H9 (cell line): ENCODE data around the gene MSL1. TPM values are rescaled to one million over a fixed set of nuclear protein-coding genes. Genes with fewer than 3 reads are reported as not detected.

Source experiments
- DNase-seq: peaks from one replicate; pipeline ENCODE4 v3.0.0-alpha.2; 2017
- H2AFZ ChIP-seq: one replicate; pipeline ENCODE4 v1.6.1; 2013; ENCODE audit warnings: mild to moderate bottlenecking, low read length, control low read depth, moderate library complexity
- H2AK5ac ChIP-seq: 2 replicates; pipeline ENCODE4 v1.6.1; 2013; ENCODE audit warnings: low read length, control low read depth, mixed read lengths; ENCODE audit not compliant: insufficient read length
- H2BK120ac ChIP-seq: one replicate; pipeline ENCODE4 v1.6.1; 2013; ENCODE audit warnings: low read depth, mild to moderate bottlenecking, low read length, control low read depth, inconsistent platforms; ENCODE audit not compliant: poor library complexity, severe bottlenecking
- H2BK12ac ChIP-seq: 2 replicates; pipeline ENCODE4 v1.6.1; 2013; ENCODE audit warnings: low read length, control low read depth, mixed read lengths, low read depth; ENCODE audit not compliant: insufficient read length
- H2BK15ac ChIP-seq: 2 replicates; pipeline ENCODE4 v1.6.1; 2013; ENCODE audit warnings: low read depth, low read length, control low read depth
- H2BK20ac ChIP-seq: one replicate; pipeline ENCODE4 v1.6.1; 2013; ENCODE audit warnings: low read depth, mild to moderate bottlenecking, low read length, control low read depth, inconsistent platforms; ENCODE audit not compliant: poor library complexity, severe bottlenecking
- H2BK5ac ChIP-seq: 2 replicates; pipeline ENCODE4 v1.6.1; 2013; ENCODE audit warnings: low read length, control low read depth, mixed read lengths; ENCODE audit not compliant: insufficient read length
- H3K14ac ChIP-seq: 2 replicates; pipeline ENCODE4 v1.6.1; 2013; ENCODE audit warnings: low read length, control low read depth; ENCODE audit not compliant: insufficient read depth
- H3K18ac ChIP-seq: 2 replicates; pipeline ENCODE4 v1.6.1; 2013; ENCODE audit warnings: low read depth, mild to moderate bottlenecking, mixed read lengths, low read length, control low read depth; ENCODE audit not compliant: insufficient read length
- H3K23ac ChIP-seq: 2 replicates; pipeline ENCODE4 v1.6.1; 2013; ENCODE audit warnings: low read length, control low read depth, mixed read lengths, low read depth; ENCODE audit not compliant: insufficient read length
- H3K23me2 ChIP-seq: 2 replicates; pipeline ENCODE4 v1.6.1; 2013; ENCODE audit warnings: low read depth, mild to moderate bottlenecking, mixed read lengths, low read length, control low read depth; ENCODE audit not compliant: insufficient read length, poor library complexity, severe bottlenecking
- H3K27ac ChIP-seq: 2 replicates; pipeline ENCODE4 v1.5.1; 2013; ENCODE audit warnings: low read length, control low read depth, mixed read lengths, low read depth; ENCODE audit not compliant: insufficient read length
- H3K27me3 ChIP-seq: 2 replicates; pipeline ENCODE4 v1.6.1; 2013; ENCODE audit warnings: low read length, control low read depth, inconsistent platforms; ENCODE audit not compliant: insufficient read depth
- H3K4ac ChIP-seq: 2 replicates; pipeline ENCODE4 v1.6.1; 2013; ENCODE audit warnings: low read depth, mild to moderate bottlenecking, control low read depth, inconsistent platforms, low read length, moderate library complexity
- H3K4me1 ChIP-seq: 2 replicates; pipeline ENCODE4 v1.6.1; 2013; ENCODE audit warnings: low read length, control low read depth, inconsistent platforms; ENCODE audit not compliant: insufficient read depth
- H3K4me2 ChIP-seq: 2 replicates; pipeline ENCODE4 v1.6.1; 2013; ENCODE audit warnings: low read length, control low read depth, mixed read lengths; ENCODE audit not compliant: insufficient read length, insufficient read depth
- H3K56ac ChIP-seq: 2 replicates; pipeline ENCODE4 v1.6.1; 2013; ENCODE audit warnings: low read depth, mild to moderate bottlenecking, mixed read lengths, low read length, control low read depth; ENCODE audit not compliant: insufficient read length
- H3K79me1 ChIP-seq: 2 replicates; pipeline ENCODE4 v1.6.1; 2013; ENCODE audit warnings: low read depth, mild to moderate bottlenecking, moderate library complexity, low read length, control low read depth, inconsistent platforms; ENCODE audit not compliant: insufficient read depth, poor library complexity, severe bottlenecking
- H3K79me2 ChIP-seq: 2 replicates; pipeline ENCODE4 v1.6.1; 2013; ENCODE audit warnings: low read length, control low read depth, inconsistent platforms; ENCODE audit not compliant: insufficient read depth
- H3K9ac ChIP-seq: 2 replicates; pipeline ENCODE4 v1.6.1; 2013; ENCODE audit warnings: low read length, control low read depth, mixed read lengths; ENCODE audit not compliant: insufficient read length; ENCODE audit errors: extremely low read depth
- H3K9me3 ChIP-seq: one replicate; pipeline ENCODE4 v1.6.1; 2013; ENCODE audit warnings: low read depth, low read length, inconsistent platforms; ENCODE audit not compliant: control insufficient read depth
- H3T11ph ChIP-seq: one replicate; pipeline ENCODE4 v1.6.1; 2013; ENCODE audit warnings: mild to moderate bottlenecking, low read length, control low read depth, inconsistent platforms
- H4K20me1 ChIP-seq: one replicate; pipeline ENCODE4 v1.6.1; 2013; ENCODE audit not compliant: control insufficient read depth, insufficient read length, insufficient read depth
- H4K5ac ChIP-seq: 2 replicates; pipeline ENCODE4 v1.6.1; 2013; ENCODE audit warnings: low read depth, mild to moderate bottlenecking, mixed read lengths, low read length, control low read depth; ENCODE audit not compliant: insufficient read length
- H4K8ac ChIP-seq: replicated peaks from 2 replicates; pipeline ENCODE4 v1.6.1; 2013; ENCODE audit warnings: low read length, control low read depth, mixed read lengths, low read depth; ENCODE audit not compliant: insufficient read length
- H4K91ac ChIP-seq: 2 replicates; pipeline ENCODE4 v1.6.1; 2013; ENCODE audit warnings: low read depth, mild to moderate bottlenecking, moderate library complexity, mixed read lengths, low read length, control low read depth; ENCODE audit not compliant: insufficient read length
- H3K27ac Mint-ChIP-seq, 3 experiments: 2 replicates in 2 of 3; 3 replicates in 1 of 3; pipeline ENCODE4 v1.8.0; 2020 to 2021; ENCODE audit warnings: mixed read lengths in 3 of 3, mild to moderate bottlenecking in 1 of 3, moderate library complexity in 1 of 3
- H3K27me3 Mint-ChIP-seq: 2 replicates; pipeline ENCODE4 v1.8.0; 2021; ENCODE audit warnings: low read depth, mild to moderate bottlenecking, moderate library complexity, mixed read lengths
- H3K36me3 Mint-ChIP-seq, 3 experiments: 2 replicates in 2 of 3; 3 replicates in 1 of 3; pipeline ENCODE4 v1.8.0; 2020 to 2021; ENCODE audit warnings: low read depth in 3 of 3, mixed read lengths in 3 of 3; ENCODE audit not compliant: insufficient read depth in 1 of 3
- H3K4me1 Mint-ChIP-seq, 2 experiments: 2 replicates each; pipeline ENCODE4 v1.8.0; 2020; ENCODE audit warnings: mixed read lengths in 2 of 2
- H3K4me3 Mint-ChIP-seq, 2 experiments: 2 replicates in 1 of 2; 3 replicates in 1 of 2; pipeline ENCODE4 v1.8.0; 2020 to 2021; ENCODE audit warnings: mild to moderate bottlenecking in 2 of 2, mixed read lengths in 2 of 2, moderate library complexity in 1 of 2
- H3K9me3 Mint-ChIP-seq, 2 experiments: 2 replicates in 1 of 2; 3 replicates in 1 of 2; pipeline ENCODE4 v1.8.0; 2020; ENCODE audit warnings: mild to moderate bottlenecking in 2 of 2, mixed read lengths in 2 of 2, moderate library complexity in 1 of 2
- WGBS: extraction: QIAGEN DNeasy Blood & Tissue Kit; methylation state at CpG from one replicate; pipeline ENCODE4 v1.1.7; 2013; ENCODE audit warnings: missing lambda C conversion rate, low lambda C conversion rate, mixed read lengths; ENCODE audit not compliant: insufficient read length; ENCODE audit errors: extremely low coverage; 5-methylcytosine and 5-hydroxymethylcytosine counted together
- total RNA-seq: library from RNA; stranded (reverse); gene quantifications from 2 replicates; pipeline ENCODE4 v1.2.1, GENCODE V29; 2021
- TF ChIP-seq, protein P1 (sequence below): fragments of 200-600 bp; sonication (generic); conservative IDR thresholded peaks from 3 replicates; pipeline ENCODE4 v1.8.0; 2021; ENCODE audit warnings: antibody characterized with exemption, mild to moderate bottlenecking

Gene MSL1
- total RNA-seq, 1 experiment from 2014 or later, result 105 TPM

GRCh38 chr17:40145476-40145875 lies 23.7 kb downstream of the MSL1 start:
- no peaks in the 10 kb centered on the region for H3K27me3 ChIP-seq
- no peak overlapping the region for H2AFZ ChIP-seq
- no peak overlapping the region for H3K4ac ChIP-seq
- H3K18ac ChIP-seq, result no peak overlapping the region
- no peaks in the 10 kb centered on the region for H3K4me1 ChIP-seq
- H3K23me2 ChIP-seq, result peaks cover 5% of the 10 kb centered on the region
- no peaks in the 10 kb centered on the region for H4K20me1 ChIP-seq
- no peak overlapping the region for H2BK120ac ChIP-seq
- Mint-ChIP-seq H3K9me3 (no peaks in the 10 kb centered on the region), H3K27ac (no peak overlapping the region), H3K4me1 (peaks cover 15 to 16% of the 10 kb centered on the region in 2 experiments), H3K36me3 (peaks cover 49 to 80% (median 65%) of the 10 kb centered on the region in 3 experiments), H3K27me3 (no peaks in the 10 kb centered on the region), H3K4me3 (no peak overlapping the region)
- no peak overlapping the region for H4K8ac ChIP-seq
- H3K79me2 ChIP-seq, result peaks cover 4% of the 10 kb centered on the region; the same call in 1 of the 2 replicates
- no peak overlapping the region for H2AK5ac ChIP-seq
- no peak overlapping the region for H2BK20ac ChIP-seq
- no peak overlapping the region for H3K23ac ChIP-seq
- no peak overlapping the region for H3T11ph ChIP-seq
- no peak overlapping the region for H2BK5ac ChIP-seq
- H2BK15ac ChIP-seq, result no peak overlapping the region
- TF ChIP-seq, protein P1, sequence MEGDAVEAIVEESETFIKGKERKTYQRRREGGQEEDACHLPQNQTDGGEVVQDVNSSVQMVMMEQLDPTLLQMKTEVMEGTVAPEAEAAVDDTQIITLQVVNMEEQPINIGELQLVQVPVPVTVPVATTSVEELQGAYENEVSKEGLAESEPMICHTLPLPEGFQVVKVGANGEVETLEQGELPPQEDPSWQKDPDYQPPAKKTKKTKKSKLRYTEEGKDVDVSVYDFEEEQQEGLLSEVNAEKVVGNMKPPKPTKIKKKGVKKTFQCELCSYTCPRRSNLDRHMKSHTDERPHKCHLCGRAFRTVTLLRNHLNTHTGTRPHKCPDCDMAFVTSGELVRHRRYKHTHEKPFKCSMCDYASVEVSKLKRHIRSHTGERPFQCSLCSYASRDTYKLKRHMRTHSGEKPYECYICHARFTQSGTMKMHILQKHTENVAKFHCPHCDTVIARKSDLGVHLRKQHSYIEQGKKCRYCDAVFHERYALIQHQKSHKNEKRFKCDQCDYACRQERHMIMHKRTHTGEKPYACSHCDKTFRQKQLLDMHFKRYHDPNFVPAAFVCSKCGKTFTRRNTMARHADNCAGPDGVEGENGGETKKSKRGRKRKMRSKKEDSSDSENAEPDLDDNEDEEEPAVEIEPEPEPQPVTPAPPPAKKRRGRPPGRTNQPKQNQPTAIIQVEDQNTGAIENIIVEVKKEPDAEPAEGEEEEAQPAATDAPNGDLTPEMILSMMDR, result no peak
- H2BK12ac ChIP-seq, result no peak overlapping the region
- no peak overlapping the region for H3K27ac ChIP-seq
- no peak overlapping the region for H4K91ac ChIP-seq
- H3K79me1 ChIP-seq, result peaks cover 7% of the 10 kb centered on the region
- no peak for DNase-seq
- no peak overlapping the region for H3K4me2 ChIP-seq
- no peaks in the 10 kb centered on the region for H3K9me3 ChIP-seq
- WGBS, result no CpG with 5 or more reads among the region's 3 CpGs
- no peak overlapping the region for H4K5ac ChIP-seq
- H3K14ac ChIP-seq, result no peak overlapping the region
- no peak overlapping the region for H3K9ac ChIP-seq
- no peak overlapping the region for H3K56ac ChIP-seq
